OCI-LY1 (cell line): Measurements from ENCODE around the gene SUV39H2.

Source experiments
- H2AFZ ChIP-seq: fragments of 200-600 bp; sonication (generic), shearing (Covaris generic); 2 replicates; pipeline ENCODE4 v1.6.0; 2014; ENCODE audit warnings: antibody characterized with exemption, mild to moderate bottlenecking, low read length
- H3F3A ChIP-seq: fragments of 200-600 bp; sonication (generic), shearing (Covaris generic); 2 replicates; pipeline ENCODE4 v1.6.0; 2014; ENCODE audit warnings: mild to moderate bottlenecking, antibody characterized with exemption, low read length, moderate library complexity; ENCODE audit not compliant: insufficient read depth
- H3K27ac ChIP-seq: fragments of 200-600 bp; sonication (generic); 2 replicates; pipeline ENCODE4 v1.5.1; 2014; ENCODE audit warnings: low read length, mixed run types, mild to moderate bottlenecking, low read depth; ENCODE audit not compliant: poor library complexity, severe bottlenecking
- H3K27me3 ChIP-seq: fragments of 200-600 bp; sonication (generic); 2 replicates; pipeline ENCODE4 v1.6.0; 2014; ENCODE audit warnings: antibody characterized with exemption, mild to moderate bottlenecking, low read length, moderate library complexity; ENCODE audit not compliant: insufficient read depth
- H3K36me3 ChIP-seq: fragments of 200-600 bp; sonication (generic); 2 replicates; pipeline ENCODE4 v1.6.1; 2014; ENCODE audit warnings: mild to moderate bottlenecking, antibody characterized with exemption, low read length, moderate library complexity, mixed read lengths; ENCODE audit not compliant: insufficient read depth
- H3K4me1 ChIP-seq: fragments of 200-600 bp; sonication (generic); 2 replicates; pipeline ENCODE4 v1.5.1; 2014; ENCODE audit warnings: mild to moderate bottlenecking, low read length, moderate library complexity; ENCODE audit not compliant: insufficient read depth, severe bottlenecking
- H3K4me2 ChIP-seq: fragments of 200-600 bp; sonication (generic), shearing (Covaris generic); 2 replicates; pipeline ENCODE4 v1.6.1; 2014; ENCODE audit warnings: low read length
- H3K4me3 ChIP-seq: fragments of 200-600 bp; sonication (generic); 2 replicates; pipeline ENCODE4 v1.5.1; 2014; ENCODE audit warnings: low read length, low read depth, mild to moderate bottlenecking, mixed read lengths; ENCODE audit not compliant: poor library complexity, severe bottlenecking
- H3K79me2 ChIP-seq: fragments of 200-600 bp; shearing (Covaris generic); 2 replicates; pipeline ENCODE4 v1.6.1; 2016; ENCODE audit warnings: mixed run types, low read length, mixed read lengths; ENCODE audit not compliant: insufficient read depth
- H3K9ac ChIP-seq: fragments of 200-600 bp; sonication (generic), shearing (Covaris generic); 2 replicates; pipeline ENCODE4 v1.6.1; 2014; ENCODE audit warnings: mild to moderate bottlenecking, low read length, mixed read lengths
- H3K9me2 ChIP-seq: fragments of 200-600 bp; sonication (generic), shearing (Covaris generic); 2 replicates; pipeline ENCODE4 v1.6.1; 2014; ENCODE audit warnings: low read depth, mild to moderate bottlenecking, low read length, mixed read lengths
- H3K9me3 ChIP-seq: fragments of 200-600 bp; shearing (Covaris generic); 2 replicates; pipeline ENCODE4 v1.6.1; 2014; ENCODE audit warnings: low read length, mixed read lengths
- H4K20me1 ChIP-seq: fragments of 200-600 bp; sonication (generic), shearing (Covaris generic); 2 replicates; pipeline ENCODE4 v1.6.0; 2016; ENCODE audit warnings: mild to moderate bottlenecking, low read length; ENCODE audit not compliant: insufficient read depth
- EZH2 ChIP-seq: fragments of 200-600 bp; sonication (generic), shearing (Covaris generic); IDR thresholded peaks from 2 replicates; pipeline ENCODE4 v1.8.0; 2017; ENCODE audit warnings: borderline replicate concordance, mixed run types, mild to moderate bottlenecking, antibody characterized with exemption, low read length, moderate library complexity, mixed read lengths
- TF ChIP-seq, protein P1 (sequence below): fragments of 200-600 bp; sonication (generic), shearing (Covaris generic); IDR thresholded peaks from 2 replicates; pipeline ENCODE4 v1.5.1; 2017; ENCODE audit warnings: mild to moderate bottlenecking, antibody characterized with exemption, low read length, moderate library complexity, mixed read lengths

SUV39H2 gene

DNA sequence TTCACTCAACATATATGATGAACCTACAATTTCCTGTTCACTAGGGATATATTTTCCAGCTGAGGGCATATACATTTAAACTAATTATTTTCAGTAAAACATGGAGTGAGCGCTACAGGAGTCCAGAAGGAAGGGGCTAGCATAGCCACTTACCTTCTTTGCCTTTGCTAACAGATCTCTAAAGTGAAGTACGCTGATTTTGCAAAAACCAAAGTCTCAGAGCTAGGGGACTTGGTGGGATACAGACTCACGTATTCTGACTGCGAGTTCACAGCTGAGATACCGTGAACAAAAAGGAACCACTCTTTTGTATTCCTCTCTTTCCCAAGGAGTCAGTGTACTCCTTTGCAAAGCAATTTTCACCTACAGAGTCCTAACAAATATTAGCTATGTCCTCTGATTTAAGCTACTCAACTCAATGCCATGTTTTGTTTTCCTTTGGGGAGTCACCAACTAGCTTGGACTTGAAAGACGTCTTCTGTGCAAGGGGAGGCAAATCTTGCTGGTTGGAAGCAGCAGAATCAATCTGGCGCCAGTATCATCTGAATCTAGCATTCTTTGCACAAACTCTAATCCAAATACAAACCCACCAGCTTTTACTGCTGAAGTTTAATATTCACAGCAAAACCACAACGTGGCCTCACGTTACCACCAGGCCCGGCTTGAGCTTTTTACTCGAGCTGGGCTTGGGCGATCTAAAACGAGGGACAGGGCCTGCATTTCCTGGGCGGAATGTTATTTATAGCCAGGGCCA is 41.5 kb upstream of the SUV39H2 start:
- no peaks in the 10 kb centered on the region for H3K27me3 ChIP-seq
- H3K4me3 ChIP-seq = peak overlapping the region; percentile 89
- H3K9ac ChIP-seq = peak overlapping the region; percentile 82
- H3K27ac ChIP-seq = peak overlapping the region; percentile 47
- H2AFZ ChIP-seq = no peak overlapping the region
- H3K4me1 ChIP-seq = peaks cover 20% of the 10 kb centered on the region
- peaks cover 26% of the 10 kb centered on the region for H3K36me3 ChIP-seq
- H3K4me2 ChIP-seq = peak overlapping the region; percentile 93
- no peaks in the 10 kb centered on the region for H3K9me3 ChIP-seq
- TF ChIP-seq, protein P1, sequence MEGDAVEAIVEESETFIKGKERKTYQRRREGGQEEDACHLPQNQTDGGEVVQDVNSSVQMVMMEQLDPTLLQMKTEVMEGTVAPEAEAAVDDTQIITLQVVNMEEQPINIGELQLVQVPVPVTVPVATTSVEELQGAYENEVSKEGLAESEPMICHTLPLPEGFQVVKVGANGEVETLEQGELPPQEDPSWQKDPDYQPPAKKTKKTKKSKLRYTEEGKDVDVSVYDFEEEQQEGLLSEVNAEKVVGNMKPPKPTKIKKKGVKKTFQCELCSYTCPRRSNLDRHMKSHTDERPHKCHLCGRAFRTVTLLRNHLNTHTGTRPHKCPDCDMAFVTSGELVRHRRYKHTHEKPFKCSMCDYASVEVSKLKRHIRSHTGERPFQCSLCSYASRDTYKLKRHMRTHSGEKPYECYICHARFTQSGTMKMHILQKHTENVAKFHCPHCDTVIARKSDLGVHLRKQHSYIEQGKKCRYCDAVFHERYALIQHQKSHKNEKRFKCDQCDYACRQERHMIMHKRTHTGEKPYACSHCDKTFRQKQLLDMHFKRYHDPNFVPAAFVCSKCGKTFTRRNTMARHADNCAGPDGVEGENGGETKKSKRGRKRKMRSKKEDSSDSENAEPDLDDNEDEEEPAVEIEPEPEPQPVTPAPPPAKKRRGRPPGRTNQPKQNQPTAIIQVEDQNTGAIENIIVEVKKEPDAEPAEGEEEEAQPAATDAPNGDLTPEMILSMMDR = no peak
- TF ChIP-seq EZH2 = no peak
- no peaks in the 10 kb centered on the region for H3F3A ChIP-seq
- H3K79me2 ChIP-seq = peaks cover 25% of the 10 kb centered on the region
- no peaks in the 10 kb centered on the region for H4K20me1 ChIP-seq
- H3K9me2 ChIP-seq = no peaks in the 10 kb centered on the region

DNA sequence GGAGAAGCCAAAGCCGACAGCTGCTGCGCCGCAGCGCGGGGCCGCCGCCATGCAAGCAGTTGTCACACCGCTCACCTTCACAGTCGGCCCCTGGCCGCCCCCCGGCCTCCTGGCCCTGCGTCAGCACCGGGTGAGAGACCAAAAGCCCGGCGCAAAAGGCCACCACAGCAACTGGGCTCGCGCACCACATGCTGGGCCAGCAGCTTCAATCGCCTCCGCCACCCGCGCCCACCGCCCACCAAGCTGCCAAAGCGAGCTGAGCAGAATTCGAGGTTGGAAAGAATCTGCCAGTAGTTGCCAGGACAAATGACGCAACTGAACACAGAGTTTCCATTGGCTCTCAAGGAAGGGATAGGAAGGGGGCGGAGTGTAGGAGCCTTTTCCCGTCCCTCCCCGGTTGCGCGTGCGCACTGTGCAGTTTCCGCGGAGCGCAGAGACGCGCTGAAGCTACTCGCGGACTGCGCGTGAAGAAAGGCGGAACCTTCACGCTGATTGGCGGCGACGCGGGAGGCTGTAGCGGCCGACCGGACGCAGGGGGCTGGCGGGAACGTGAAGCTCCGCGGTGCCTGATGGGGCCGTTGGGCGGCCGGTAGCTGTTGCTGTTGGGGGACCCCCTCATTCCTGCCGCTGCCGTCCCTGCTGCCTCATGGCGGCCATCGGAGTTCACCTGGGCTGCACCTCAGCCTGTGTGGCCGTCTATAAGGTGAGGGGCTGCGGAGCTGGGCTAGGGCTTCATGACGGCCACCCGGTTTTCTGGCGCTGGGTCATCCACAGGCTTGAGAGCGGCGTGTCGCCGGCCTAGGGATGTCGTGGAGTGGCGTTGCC is 40.7 kb upstream of the SUV39H2 start, which contains the start of the genes CDNF, HSPA14 and MSANTD7:
TSS of gene CDNF (minus strand) at position 281 of the 825 bp plus-strand sequence. CDS start at position 190, 91 bp downstream.
TSS of gene HSPA14 (plus strand) at position 550 of the 825 bp plus-strand sequence. CDS start at position 647, 97 bp downstream.
TSS of gene MSANTD7 (plus strand) at position 550 of the 825 bp plus-strand sequence. CDS start 3,979 bp downstream, outside the sequence.
- Histone ChIP-seq H3K4me3 (peak within 1 kb of the TSS; percentile 89), H3K9me3 (no peaks in the 10 kb centered on the region), H3F3A (no peaks in the 10 kb centered on the region), H2AFZ (no peak within 1 kb of the TSS), H3K27me3 (no peaks in the 10 kb centered on the region), H3K79me2 (peaks cover 25% of the 10 kb centered on the region), H3K9ac (peak within 1 kb of the TSS; percentile 93), H3K4me2 (peak within 1 kb of the TSS; percentile 93), H4K20me1 (no peaks in the 10 kb centered on the region), H3K27ac (peak within 1 kb of the TSS; percentile 47), H3K36me3 (peaks cover 33% of the 10 kb centered on the region), H3K9me2 (no peaks in the 10 kb centered on the region), H3K4me1 (peaks cover 20% of the 10 kb centered on the region)
- no peak for TF ChIP-seq EZH2
- TF ChIP-seq, protein P1 = no peak

DNA sequence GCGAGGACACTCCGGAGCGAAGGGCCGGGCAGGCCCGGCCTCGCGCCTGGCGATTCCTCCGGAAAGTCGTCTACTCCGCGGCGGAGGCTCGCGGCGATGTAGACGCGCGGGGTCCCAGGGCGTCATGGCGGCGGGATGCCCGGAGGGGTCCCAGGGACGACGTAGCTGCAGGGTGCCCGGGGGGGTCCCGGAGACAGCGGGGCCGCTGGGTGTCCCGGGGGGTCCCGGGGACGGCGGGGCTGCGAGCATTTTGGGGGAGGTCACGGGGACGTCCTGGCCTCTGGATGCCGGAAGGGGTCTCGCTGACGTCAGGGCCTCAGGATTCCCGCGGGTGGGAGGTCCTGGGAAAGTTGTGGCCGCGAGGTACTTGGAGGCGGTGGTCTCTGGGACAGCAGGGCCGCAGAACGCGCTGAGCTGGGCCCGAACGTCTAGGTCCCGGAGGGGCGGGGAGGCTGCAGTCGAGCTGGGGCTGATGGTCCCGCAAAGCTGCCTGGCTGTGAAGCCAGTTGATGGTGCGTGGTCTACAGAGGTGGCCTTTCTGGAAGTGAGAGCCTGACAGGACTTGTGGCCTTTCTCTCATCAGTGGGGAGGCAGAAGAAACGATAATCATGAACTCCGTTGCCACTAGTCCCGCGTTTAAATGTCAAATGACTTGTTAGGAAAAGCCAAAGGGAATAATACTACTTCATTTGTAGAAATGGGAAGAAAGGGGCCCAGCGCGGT is 39.9 kb upstream of the SUV39H2 start:
- no peak overlapping the region for H2AFZ ChIP-seq
- H3K4me2 ChIP-seq = peak overlapping the region; percentile 90

More for the DNA sequence above, 39.9 kb upstream of the SUV39H2 start:
- Histone ChIP-seq H3K4me1 (peaks cover 20% of the 10 kb centered on the region), H3K79me2 (peaks cover 25% of the 10 kb centered on the region), H3K36me3 (peaks cover 38% of the 10 kb centered on the region), H3K4me3 (peak overlapping the region; percentile 89), H3K27ac (peak overlapping the region; percentile 43), H3K9ac (peak overlapping the region; percentile 93), H3K27me3 (no peaks in the 10 kb centered on the region), H4K20me1 (no peaks in the 10 kb centered on the region), H3K9me3 (no peaks in the 10 kb centered on the region), H3K9me2 (no peaks in the 10 kb centered on the region), H3F3A (no peaks in the 10 kb centered on the region)
- TF ChIP-seq EZH2 = no peak
- TF ChIP-seq, protein P1 = no peak
